Measurements from ENCODE around the gene TADA2A.

DNA sequence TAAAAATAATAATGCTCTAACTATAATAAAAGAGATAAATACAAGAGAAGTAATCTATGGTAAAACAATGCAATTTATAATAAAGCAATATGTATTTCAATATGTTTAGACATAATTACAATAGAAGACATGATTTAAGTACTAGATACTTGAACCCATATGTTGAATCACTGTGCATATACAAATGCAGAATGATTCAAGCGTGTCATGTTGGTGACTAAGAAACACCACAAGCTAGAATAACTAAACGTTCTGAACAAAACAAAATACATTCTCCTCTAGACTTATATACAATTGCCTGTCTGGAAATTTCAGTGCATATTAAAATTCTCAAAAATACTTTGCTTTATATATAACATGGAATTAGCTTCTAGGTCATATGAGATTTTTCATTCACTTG lies 11.2 kb downstream of the TADA2A start:
- TF ChIP-seq, protein P1, sequence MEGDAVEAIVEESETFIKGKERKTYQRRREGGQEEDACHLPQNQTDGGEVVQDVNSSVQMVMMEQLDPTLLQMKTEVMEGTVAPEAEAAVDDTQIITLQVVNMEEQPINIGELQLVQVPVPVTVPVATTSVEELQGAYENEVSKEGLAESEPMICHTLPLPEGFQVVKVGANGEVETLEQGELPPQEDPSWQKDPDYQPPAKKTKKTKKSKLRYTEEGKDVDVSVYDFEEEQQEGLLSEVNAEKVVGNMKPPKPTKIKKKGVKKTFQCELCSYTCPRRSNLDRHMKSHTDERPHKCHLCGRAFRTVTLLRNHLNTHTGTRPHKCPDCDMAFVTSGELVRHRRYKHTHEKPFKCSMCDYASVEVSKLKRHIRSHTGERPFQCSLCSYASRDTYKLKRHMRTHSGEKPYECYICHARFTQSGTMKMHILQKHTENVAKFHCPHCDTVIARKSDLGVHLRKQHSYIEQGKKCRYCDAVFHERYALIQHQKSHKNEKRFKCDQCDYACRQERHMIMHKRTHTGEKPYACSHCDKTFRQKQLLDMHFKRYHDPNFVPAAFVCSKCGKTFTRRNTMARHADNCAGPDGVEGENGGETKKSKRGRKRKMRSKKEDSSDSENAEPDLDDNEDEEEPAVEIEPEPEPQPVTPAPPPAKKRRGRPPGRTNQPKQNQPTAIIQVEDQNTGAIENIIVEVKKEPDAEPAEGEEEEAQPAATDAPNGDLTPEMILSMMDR (IDR thresholded peaks at IDR 0.05; ENCODE audit: low read depth, low read length, poor library complexity, severe bottlenecking): no peak
- TF ChIP-seq EZH2phosphoT487 (IDR thresholded peaks at IDR 0.05; ENCODE audit: borderline replicate concordance, low read length): no peak
